Spinal cord (tissue), 10 donors: ENCODE measurements around the gene COMT. TPM values are rescaled to one million over a fixed set of nuclear protein-coding genes. Genes with fewer than 3 reads are reported as not detected.

ENCODE experiments used
- DNase-seq, 6 donors: peaks; one replicate each; pipeline versions ENCODE4 v3.0.0 to v3.0.0-alpha.2; 2013 to 2015; ENCODE audit warnings: low spot score in 6 of 6, low read depth in 4 of 6
- H3K27ac ChIP-seq: one replicate; pipeline ENCODE4 v1.5.1; 2013; ENCODE audit warnings: low read depth, low read length, control low read depth
- H3K27me3 ChIP-seq: one replicate; pipeline ENCODE4 v1.6.1; 2013; ENCODE audit warnings: low read length; ENCODE audit not compliant: control insufficient read depth, insufficient read depth
- H3K36me3 ChIP-seq: one replicate; pipeline ENCODE4 v1.6.1; 2013; ENCODE audit warnings: low read length; ENCODE audit not compliant: control insufficient read depth, insufficient read depth
- H3K4me1 ChIP-seq: one replicate; pipeline ENCODE4 v1.6.1; 2013; ENCODE audit warnings: low read length; ENCODE audit not compliant: control insufficient read depth, insufficient read depth
- H3K4me3 ChIP-seq: one replicate; pipeline ENCODE4 v1.5.1; 2013; ENCODE audit warnings: low read depth, low read length, control low read depth
- H3K9me3 ChIP-seq: one replicate; pipeline ENCODE4 v1.6.1; 2013; ENCODE audit warnings: low read length; ENCODE audit not compliant: control insufficient read depth, insufficient read depth
- WGBS: methylation state at CpG from one replicate; pipeline ENCODE4 v1.1.5; 2013; ENCODE audit warnings: missing lambda C conversion rate; ENCODE audit not compliant: insufficient coverage; 5-methylcytosine and 5-hydroxymethylcytosine counted together
- polyA plus RNA-seq, 2 donors: library from polyadenylated mRNA; unstranded; fragments of 120-200 nt; gene quantifications; one replicate each; pipeline ENCODE4 v1.2.1, GENCODE V29; 2013; ENCODE audit not compliant: insufficient read length in 2 of 2
- total RNA-seq, 2 donors: library from RNA; depleted of rRNA in 1 of 2; stranded (reverse); fragments of 120-200 nt in 1 of 2; fragments of >200 nt in 1 of 2; gene quantifications; one replicate each; pipeline versions ENCODE4 v1.2.3 to v1.2.4, GENCODE V29; 2013 to 2014
- donor health status: healthy.

The COMT gene
- total and polyA plus RNA-seq, 4 donors: 72.6 to 158 (median 146) TPM

- Histone ChIP-seq H3K9me3 (no peaks in the 10 kb centered on the region), H3K4me1 (peaks cover 61% of the 10 kb centered on the region), H3K27ac (no peak overlapping the region), H3K4me3 (no peak overlapping the region), H3K27me3 (no peaks in the 10 kb centered on the region), H3K36me3 (peaks cover 60% of the 10 kb centered on the region)
- DNase-seq: no peak
- 90% methylated on average over 9 of the region's 9 CpGs for WGBS
These were observed 19.6 kb downstream of the COMT start for GRCh38 chr22:19961201-19961580.

DNA sequence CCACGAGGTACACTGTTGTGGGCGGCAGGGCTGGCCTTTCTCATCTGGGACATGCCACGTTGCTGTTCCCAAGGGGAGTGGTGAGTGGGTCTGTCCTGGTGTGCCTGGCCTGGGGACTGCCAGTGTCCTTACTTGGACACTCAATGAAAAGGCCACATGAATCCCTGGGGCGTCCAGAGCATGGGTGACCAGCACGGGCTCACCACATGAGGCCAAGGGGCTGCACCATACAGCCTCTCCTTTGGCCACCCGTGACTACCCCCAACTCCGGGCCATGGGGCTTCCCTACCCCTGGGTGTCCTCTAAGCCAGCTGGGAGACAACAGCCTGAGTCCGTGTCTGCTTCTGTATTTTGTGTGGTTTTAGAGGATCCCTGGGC lies 20.3 kb downstream of the COMT start:
- Histone ChIP-seq H3K27ac (no peak overlapping the region), H3K27me3 (no peaks in the 10 kb centered on the region), H3K9me3 (no peaks in the 10 kb centered on the region), H3K4me3 (no peak overlapping the region), H3K4me1 (peaks cover 66% of the 10 kb centered on the region), H3K36me3 (peaks cover 67% of the 10 kb centered on the region)
- no peak for DNase-seq
- 91% methylated on average over 7 of the region's 8 CpGs for WGBS

DNA sequence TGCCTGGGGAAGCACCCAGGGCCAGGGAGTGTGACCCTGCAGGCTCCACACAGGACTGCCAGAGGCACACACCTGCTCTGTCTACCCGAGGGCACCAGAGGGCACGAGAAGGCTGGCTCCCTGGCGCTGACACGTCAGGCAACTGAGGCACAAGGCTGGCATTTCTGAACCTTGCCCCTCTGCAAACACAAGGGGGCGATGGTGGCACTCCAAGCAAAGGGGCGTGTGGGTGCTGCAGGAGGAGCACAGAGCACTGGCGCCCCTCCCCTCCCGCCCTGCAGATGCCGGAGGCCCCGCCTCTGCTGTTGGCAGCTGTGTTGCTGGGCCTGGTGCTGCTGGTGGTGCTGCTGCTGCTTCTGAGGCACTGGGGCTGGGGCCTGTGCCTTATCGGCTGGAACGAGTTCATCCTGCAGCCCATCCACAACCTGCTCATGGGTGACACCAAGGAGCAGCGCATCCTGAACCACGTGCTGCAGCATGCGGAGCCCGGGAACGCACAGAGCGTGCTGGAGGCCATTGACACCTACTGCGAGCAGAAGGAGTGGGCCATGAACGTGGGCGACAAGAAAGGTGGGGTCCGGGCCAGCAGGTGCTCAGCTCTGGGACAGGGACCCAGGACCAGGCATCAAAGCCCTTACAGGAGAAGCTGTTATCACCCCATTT lies 20.8 kb downstream of the COMT start:
- H3K9me3 ChIP-seq: no peaks in the 10 kb centered on the region
- peak overlapping the region; percentile 27 for H3K27ac ChIP-seq
- peaks cover 71% of the 10 kb centered on the region for H3K36me3 ChIP-seq
- H3K27me3 ChIP-seq: no peaks in the 10 kb centered on the region
- WGBS: 38% methylated on average over 22 of the region's 22 CpGs
- peaks cover 72% of the 10 kb centered on the region for H3K4me1 ChIP-seq
- peak in 2 of 6 donors; percentile 85 to 88 for DNase-seq
- H3K4me3 ChIP-seq: no peak overlapping the region

DNA sequence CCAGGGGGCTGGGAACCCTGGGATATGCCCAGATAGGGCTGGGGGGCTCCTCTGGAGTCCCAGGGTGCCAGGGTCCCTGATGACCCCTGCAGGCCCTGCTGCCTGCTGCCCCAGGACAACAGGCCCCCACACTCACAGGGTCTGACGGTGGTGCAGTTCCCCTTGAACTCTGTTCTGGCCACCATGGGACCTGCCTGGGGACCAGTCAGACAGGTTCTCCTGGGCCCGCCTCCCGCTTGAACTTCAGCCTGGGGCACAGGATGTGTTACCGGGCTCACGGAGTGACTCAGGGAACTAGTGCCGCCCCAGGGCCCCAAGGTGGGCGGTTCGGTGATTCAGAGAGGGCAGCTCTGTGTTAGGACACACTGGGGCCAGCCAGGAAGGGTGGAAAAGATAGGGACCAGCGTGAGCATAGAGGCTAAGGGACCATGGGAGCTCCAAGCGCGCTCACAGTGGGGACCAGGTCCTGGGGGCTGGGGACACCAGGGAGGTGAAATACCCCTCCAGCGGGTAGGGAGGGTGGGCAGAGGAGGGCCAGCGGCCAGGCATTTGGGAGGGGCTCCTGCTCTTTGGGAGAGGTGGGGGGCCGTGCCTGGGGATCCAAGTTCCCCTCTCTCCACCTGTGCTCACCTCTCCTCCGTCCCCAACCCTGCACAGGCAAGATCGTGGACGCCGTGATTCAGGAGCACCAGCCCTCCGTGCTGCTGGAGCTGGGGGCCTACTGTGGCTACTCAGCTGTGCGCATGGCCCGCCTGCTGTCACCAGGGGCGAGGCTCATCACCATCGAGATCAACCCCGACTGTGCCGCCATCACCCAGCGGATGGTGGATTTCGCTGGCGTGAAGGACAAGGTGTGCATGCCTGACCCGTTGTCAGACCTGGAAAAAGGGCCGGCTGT lies 21.6 kb downstream of the COMT start:
- Histone ChIP-seq H3K36me3 (peaks cover 75% of the 10 kb centered on the region), H3K4me1 (peaks cover 72% of the 10 kb centered on the region), H3K9me3 (no peaks in the 10 kb centered on the region), H3K27me3 (no peaks in the 10 kb centered on the region), H3K27ac (no peak overlapping the region), H3K4me3 (no peak overlapping the region)
- 72% methylated on average over 27 of the region's 30 CpGs for WGBS
- no peak for DNase-seq

- no peak overlapping the region for H3K4me3 ChIP-seq
- WGBS: 89% methylated on average over 12 of the region's 12 CpGs
- no peaks in the 10 kb centered on the region for H3K9me3 ChIP-seq
- no peaks in the 10 kb centered on the region for H3K27me3 ChIP-seq
- DNase-seq: no peak
- peaks cover 84% of the 10 kb centered on the region for H3K36me3 ChIP-seq
- H3K4me1 ChIP-seq: peaks cover 66% of the 10 kb centered on the region
- H3K27ac ChIP-seq: no peak overlapping the region
These were observed 22.5 kb downstream of the COMT start for GRCh38 chr22:19963863-19964642.

DNA sequence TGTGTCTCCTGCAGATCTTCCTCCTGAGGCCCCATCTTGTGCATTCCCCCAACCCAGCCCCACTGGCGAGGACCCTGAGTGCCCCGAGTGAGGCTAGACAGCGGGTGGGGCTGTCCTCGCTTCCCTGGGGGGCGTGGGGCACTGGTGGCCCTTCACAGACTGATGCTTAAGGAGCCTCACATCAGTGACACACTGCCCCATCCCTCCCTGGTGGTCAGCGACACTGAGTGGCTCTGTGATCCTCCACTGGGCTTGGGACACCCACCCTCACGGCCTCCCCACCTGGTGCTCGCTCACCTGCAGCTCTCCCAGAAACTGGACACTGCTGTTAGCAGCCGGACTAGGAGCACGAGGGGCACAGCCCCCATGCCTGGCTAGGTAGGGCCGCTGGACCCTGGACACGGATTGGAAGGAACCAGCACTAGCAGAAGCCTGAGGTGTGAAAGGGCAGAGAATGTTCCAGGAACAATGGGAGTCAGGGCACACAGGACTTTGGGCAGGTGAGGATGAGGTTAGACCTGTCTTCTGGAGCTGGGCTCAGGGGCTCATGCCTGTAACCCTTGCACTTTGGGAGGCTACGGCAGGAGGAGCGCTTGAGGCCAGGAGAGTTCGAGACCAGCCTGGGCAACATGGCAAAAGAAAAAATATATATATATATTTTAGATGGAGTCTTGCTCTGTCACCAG lies 23.3 kb downstream of the COMT start:
- H3K4me1 ChIP-seq: peaks cover 58% of the 10 kb centered on the region
- WGBS: 88% methylated on average over 12 of the region's 15 CpGs
- no peak overlapping the region for H3K27ac ChIP-seq
- no peak overlapping the region for H3K4me3 ChIP-seq
- H3K27me3 ChIP-seq: no peaks in the 10 kb centered on the region
- peaks cover 92% of the 10 kb centered on the region for H3K36me3 ChIP-seq
- DNase-seq: no peak
- H3K9me3 ChIP-seq: no peaks in the 10 kb centered on the region

GRCh38 chr22:19965771-19966709 lies 24.5 kb downstream of the COMT start:
- Histone ChIP-seq H3K4me1 (peaks cover 55% of the 10 kb centered on the region), H3K36me3 (peaks cover 97% of the 10 kb centered on the region), H3K27me3 (no peaks in the 10 kb centered on the region), H3K9me3 (no peaks in the 10 kb centered on the region), H3K4me3 (no peak overlapping the region), H3K27ac (peak overlapping the region; percentile 54)
- WGBS: 36% methylated on average over 10 of the region's 10 CpGs
- peak in 2 of 6 donors; percentile 82 to 84 for DNase-seq

- H3K27me3 ChIP-seq: no peaks in the 10 kb centered on the region
- H3K27ac ChIP-seq: no peak overlapping the region
- no peak overlapping the region for H3K4me3 ChIP-seq
- peaks cover 97% of the 10 kb centered on the region for H3K36me3 ChIP-seq
- peaks cover 55% of the 10 kb centered on the region for H3K4me1 ChIP-seq
- WGBS: 57% methylated on average over 19 of the region's 20 CpGs
- DNase-seq: no peak
- no peaks in the 10 kb centered on the region for H3K9me3 ChIP-seq
These were observed 25.6 kb downstream of the COMT start for GRCh38 chr22:19966908-19967750.
